HepG2 (cell line): ENCODE results near the gene TADA2B. TPM values are rescaled to one million over a fixed set of nuclear protein-coding genes. Genes with fewer than 3 reads are reported as not detected.

Experiments used
- ATAD3A ChIP-seq: sonication (generic); formaldehyde crosslinking; IDR thresholded peaks from 2 replicates; pipeline ENCODE4 v1.4.0; 2020; ENCODE audit warnings: missing genetic modification reagents
- CHCHD3 ChIP-seq: sonication (generic); formaldehyde crosslinking; IDR thresholded peaks from 2 replicates; pipeline ENCODE4 v1.8.0; 2022; ENCODE audit warnings: mild to moderate bottlenecking, missing genetic modification reagents, moderate library complexity
- HOMEZ ChIP-seq: IDR thresholded peaks from 2 replicates; pipeline ENCODE4 v1.6.1; 2016; ENCODE audit warnings: low read depth
- HOXA9 ChIP-seq: sonication (generic); formaldehyde crosslinking; IDR thresholded peaks from 2 replicates; pipeline ENCODE4 v1.8.1; 2022; ENCODE audit warnings: missing genetic modification reagents, mild to moderate bottlenecking, moderate library complexity, borderline replicate concordance
- LBX2 ChIP-seq: sonication (generic); formaldehyde crosslinking; IDR thresholded peaks from 2 replicates; pipeline ENCODE4 v1.5.0; 2020; ENCODE audit warnings: missing genetic modification reagents, mild to moderate bottlenecking, borderline replicate concordance
- NCOA1 ChIP-seq: sonication (generic); formaldehyde crosslinking; IDR thresholded peaks from 2 replicates; pipeline ENCODE4 v1.9.0; 2021; ENCODE audit warnings: missing genetic modification reagents
- NKX3-1 ChIP-seq: sonication (generic); formaldehyde crosslinking; IDR thresholded peaks from 2 replicates; pipeline ENCODE4 v1.5.0; 2020; ENCODE audit warnings: missing genetic modification reagents
- NR2F2 ChIP-seq: IDR thresholded peaks from 2 replicates; pipeline ENCODE4 v1.6.1; 2012; ENCODE audit warnings: low read depth, inconsistent platforms, borderline replicate concordance
- PHF8 ChIP-seq: sonication (generic); formaldehyde crosslinking; IDR thresholded peaks from 2 replicates; pipeline ENCODE4 v1.5.0; 2020; ENCODE audit warnings: missing genetic modification reagents
- SIN3A ChIP-seq: IDR thresholded peaks from 2 replicates; pipeline ENCODE4 v1.6.1; 2011; ENCODE audit warnings: low read depth, mild to moderate bottlenecking, control low read depth, low read length, borderline replicate concordance
- STAG1 ChIP-seq: sonication (generic); formaldehyde crosslinking; IDR thresholded peaks from 2 replicates; pipeline ENCODE4 v1.4.0; 2020; ENCODE audit warnings: missing genetic modification reagents
- TEF ChIP-seq: sonication (generic); formaldehyde crosslinking; IDR thresholded peaks from 2 replicates; pipeline ENCODE4 v1.5.0; 2020; ENCODE audit warnings: missing genetic modification reagents
- ZBTB10 ChIP-seq: sonication (generic); formaldehyde crosslinking; IDR thresholded peaks from 2 replicates; pipeline ENCODE4 v1.4.0; 2020; ENCODE audit warnings: missing genetic modification reagents, borderline replicate concordance
- ZC3H4 ChIP-seq: sonication (generic); formaldehyde crosslinking; IDR thresholded peaks from 2 replicates; pipeline ENCODE4 v1.4.0; 2020; ENCODE audit warnings: missing genetic modification reagents, borderline replicate concordance
- ZGPAT ChIP-seq: IDR thresholded peaks from 2 replicates; pipeline ENCODE4 v1.6.1; 2016; ENCODE audit warnings: mild to moderate bottlenecking
- ZKSCAN8 ChIP-seq: IDR thresholded peaks from 2 replicates; pipeline ENCODE4 v1.6.1; 2016; ENCODE audit warnings: borderline replicate concordance, missing genetic modification reagents, missing compliant biosample characterization
- ZNF331 ChIP-seq: sonication (generic); formaldehyde crosslinking; IDR thresholded peaks from 2 replicates; pipeline ENCODE4 v1.4.0; 2020; ENCODE audit warnings: missing genetic modification reagents
- ZNF33B ChIP-seq: sonication (generic); formaldehyde crosslinking; IDR thresholded peaks from 2 replicates; pipeline ENCODE4 v1.5.1; 2020; ENCODE audit warnings: mild to moderate bottlenecking, missing genetic modification reagents
- ZNF383 ChIP-seq: sonication (generic); formaldehyde crosslinking; IDR thresholded peaks from 2 replicates; pipeline ENCODE4 v1.4.0; 2020; ENCODE audit warnings: missing genetic modification reagents, mild to moderate bottlenecking, borderline replicate concordance
- ZNF607 ChIP-seq: sonication (generic); formaldehyde crosslinking; IDR thresholded peaks from 2 replicates; pipeline ENCODE4 v1.5.1; 2020; ENCODE audit warnings: missing genetic modification reagents, mild to moderate bottlenecking, borderline replicate concordance
- ZNF670 ChIP-seq: sonication (generic); formaldehyde crosslinking; IDR thresholded peaks from 2 replicates; pipeline ENCODE4 v1.8.0; 2022; ENCODE audit warnings: mild to moderate bottlenecking, missing genetic modification reagents, borderline replicate concordance
- ZNF740 ChIP-seq: sonication (generic); formaldehyde crosslinking; IDR thresholded peaks from 2 replicates; pipeline ENCODE4 v1.4.0; 2020; ENCODE audit warnings: missing genetic modification reagents
- ZSCAN29 ChIP-seq: sonication (generic); formaldehyde crosslinking; conservative IDR thresholded peaks from 2 replicates; pipeline ENCODE4 v1.4.0; 2020; ENCODE audit warnings: mild to moderate bottlenecking, missing genetic modification reagents
- polyA plus RNA-seq, 8 experiments: library from polyadenylated mRNA; depleted of rRNA in 3 of 8; stranded (reverse) in 7 of 8; unstranded in 1 of 8; fragments of >200 nt; fragmentation: Illumina TruSeq in 4 of 8; extraction: Trizol in 4 of 8; gene quantifications; 2 replicates each; pipeline versions ENCODE4 v1.2.1 to v1.2.3, GENCODE V29; 2011 to 2016; ENCODE audit warnings: low read depth in 4 of 8, missing spikeins in 1 of 8, mixed read lengths in 1 of 8; ENCODE audit not compliant: insufficient read depth in 1 of 8
- total RNA-seq, 5 experiments: library from RNA; depleted of rRNA; stranded (reverse); fragments of >200 nt; fragmentation: Illumina TruSeq; extraction: Trizol; gene quantifications; 2 replicates each; pipeline ENCODE4 v1.2.3, GENCODE V29; 2016; ENCODE audit warnings: low read depth in 1 of 5

TADA2B gene
- total and polyA plus RNA-seq, 2 of the 13 experiments (the other 11 are each of a cell fraction or from before 2014, with no cell fraction given) = 4.6 to 8.9 TPM

- TF ChIP-seq ZNF740 (CRISPR knock-in tag) (no peak), ZC3H4 (CRISPR knock-in tag) (no peak), NCOA1 (CRISPR knock-in tag) (no peak), ZNF607 (0 out of 2 replicates have a peak, but pooled peaks have one; percentile 48), ZGPAT (CRISPR knock-in tag) (peak; percentile 59; the same call in 1 of the 2 replicates), ZSCAN29 (no peak), NR2F2 (no peak), SIN3A (no peak), HOXA9 (CRISPR knock-in tag) (no peak), STAG1 (CRISPR knock-in tag) (no peak), ZNF383 (CRISPR knock-in tag) (no peak), CHCHD3 (CRISPR knock-in tag) (no peak), ZNF670 (CRISPR knock-in tag) (no peak), ATAD3A (CRISPR knock-in tag) (no peak), ZNF33B (CRISPR knock-in tag) (no peak), LBX2 (CRISPR knock-in tag) (no peak), ZNF331 (0 out of 2 replicates have a peak, but pooled peaks have one; percentile 35), ZBTB10 (CRISPR knock-in tag) (no peak), HOMEZ (no peak), NKX3-1 (CRISPR knock-in tag) (no peak), PHF8 (CRISPR knock-in tag) (no peak), TEF (no peak), ZKSCAN8 (CRISPR knock-in tag) (no peak)
These were observed 60.6 kb downstream of the TADA2B start (continued) for GRCh38 chr4:7103607-7104365.
